Fibroblast of lung (primary cell): Measurements from ENCODE around the gene NUFIP2.

ENCODE experiments used
- EZH2 ChIP-seq: IDR thresholded peaks from 2 replicates; pipeline ENCODE4 v1.5.1; 2012; ENCODE audit warnings: low read length, control low read depth, mild to moderate bottlenecking; ENCODE audit errors: missing control alignments
- TF ChIP-seq, protein P1 (sequence below), 2 donors: IDR thresholded peaks in 1 of 2; conservative IDR thresholded peaks in 1 of 2; 1 replicate in 1 of 2; 2 replicates in 1 of 2; pipeline ENCODE4 v1.5.1; 2011 to 2012; ENCODE audit warnings: low read length in 2 of 2, control low read depth in 1 of 2, inconsistent platforms in 1 of 2, low read depth in 1 of 2, mild to moderate bottlenecking in 1 of 2

DNA sequence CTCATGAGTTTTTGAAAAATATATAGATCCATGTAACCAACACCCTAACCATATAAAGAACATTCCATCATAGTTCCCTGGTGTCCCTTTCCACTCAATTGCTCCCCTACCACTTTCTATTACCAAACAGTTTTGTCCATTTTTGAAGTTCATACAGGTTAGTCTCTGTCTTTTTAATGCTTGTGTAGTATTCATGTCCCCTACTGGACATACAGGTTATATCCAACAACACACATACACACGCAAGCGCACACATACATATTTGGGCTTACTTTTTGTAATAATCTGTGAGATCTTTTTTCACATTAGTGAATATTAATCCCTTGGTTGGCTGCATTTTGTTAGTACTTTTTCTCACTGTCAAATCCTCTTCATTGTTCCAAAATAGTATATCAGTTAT lies 40.9 kb downstream of the NUFIP2 start:
- TF ChIP-seq, protein P1, sequence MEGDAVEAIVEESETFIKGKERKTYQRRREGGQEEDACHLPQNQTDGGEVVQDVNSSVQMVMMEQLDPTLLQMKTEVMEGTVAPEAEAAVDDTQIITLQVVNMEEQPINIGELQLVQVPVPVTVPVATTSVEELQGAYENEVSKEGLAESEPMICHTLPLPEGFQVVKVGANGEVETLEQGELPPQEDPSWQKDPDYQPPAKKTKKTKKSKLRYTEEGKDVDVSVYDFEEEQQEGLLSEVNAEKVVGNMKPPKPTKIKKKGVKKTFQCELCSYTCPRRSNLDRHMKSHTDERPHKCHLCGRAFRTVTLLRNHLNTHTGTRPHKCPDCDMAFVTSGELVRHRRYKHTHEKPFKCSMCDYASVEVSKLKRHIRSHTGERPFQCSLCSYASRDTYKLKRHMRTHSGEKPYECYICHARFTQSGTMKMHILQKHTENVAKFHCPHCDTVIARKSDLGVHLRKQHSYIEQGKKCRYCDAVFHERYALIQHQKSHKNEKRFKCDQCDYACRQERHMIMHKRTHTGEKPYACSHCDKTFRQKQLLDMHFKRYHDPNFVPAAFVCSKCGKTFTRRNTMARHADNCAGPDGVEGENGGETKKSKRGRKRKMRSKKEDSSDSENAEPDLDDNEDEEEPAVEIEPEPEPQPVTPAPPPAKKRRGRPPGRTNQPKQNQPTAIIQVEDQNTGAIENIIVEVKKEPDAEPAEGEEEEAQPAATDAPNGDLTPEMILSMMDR (conservative IDR thresholded peaks at IDR 0.05 in 1 of 2, IDR thresholded peaks at IDR 0.05 in 1 of 2; ENCODE audit: low read depth in 1 of 2, low read length in 2 of 2), result no peak
- no peak for TF ChIP-seq EZH2
